Activated CD4-positive, alpha-beta T cell treated with anti-CD3 and anti-CD28 coated beads for 36 hours (primary cell): ENCODE measurements around the gene ITGB7. TPM values are rescaled to one million over a fixed set of nuclear protein-coding genes. Genes with fewer than 3 reads are reported as not detected.
A peak's percentile ranks its signal among the peaks of the same experiment; 100 is the strongest.

ENCODE experiments used
- ATAC-seq: fragments of 200-7000 bp; cut with Tn5 transposase; one replicate; pipeline ENCODE4 v1.10.0; 2021; ENCODE audit warnings: mild to moderate bottlenecking, moderate library complexity
- CTCF ChIA-PET: fragments of 350-600 bp; sonication (Branson Sonifier 250); formaldehyde crosslinking; loops from one replicate; lab custom pipeline; 2021; ENCODE audit warnings: antibody characterized with exemption; lab: Charles Lee
- POLR2A ChIA-PET: fragments of 350-600 bp; sonication (Branson Sonifier 250); formaldehyde crosslinking; loops from one replicate; lab custom pipeline; 2021; ENCODE audit warnings: antibody characterized with exemption, inconsistent platforms; lab: Charles Lee
- DNase-seq: peaks from one replicate; pipeline ENCODE4 v3.0.0-alpha.2; 2020
- H3K27ac Mint-ChIP-seq: one replicate; pipeline ENCODE4 v1.8.0; 2021; ENCODE audit warnings: mixed read lengths
- H3K27me3 Mint-ChIP-seq: one replicate; pipeline ENCODE4 v1.8.0; 2021; ENCODE audit warnings: mixed read lengths
- H3K36me3 Mint-ChIP-seq: one replicate; pipeline ENCODE4 v1.8.0; 2021; ENCODE audit warnings: low read depth, mixed read lengths
- H3K4me1 Mint-ChIP-seq: one replicate; pipeline ENCODE4 v1.8.0; 2021; ENCODE audit warnings: mixed read lengths
- H3K4me3 Mint-ChIP-seq: one replicate; pipeline ENCODE4 v1.8.0; 2021; ENCODE audit warnings: mild to moderate bottlenecking, moderate library complexity, mixed read lengths
- H3K9me3 Mint-ChIP-seq: one replicate; pipeline ENCODE4 v1.8.0; 2021; ENCODE audit warnings: low read depth, mixed read lengths
- intact Hi-C, 2 experiments: fragments of 100-400 bp; cut with DNase I in 1 of 2; cut with micrococcal nuclease in 1 of 2; formaldehyde crosslinking; loops; one replicate each; pipeline versions ENCODE4 v1.14.2 to v1.15.1; 2022 to 2024; cut with DNase I, micrococcal nuclease
- total RNA-seq, 2 experiments: library from RNA; stranded (reverse); gene quantifications; one replicate each; pipeline ENCODE4 v1.2.3, GENCODE V29; 2021

The ITGB7 gene
- total RNA-seq, 2 experiments from 2014 or later: 73.0 to 77.6 TPM

DNA sequence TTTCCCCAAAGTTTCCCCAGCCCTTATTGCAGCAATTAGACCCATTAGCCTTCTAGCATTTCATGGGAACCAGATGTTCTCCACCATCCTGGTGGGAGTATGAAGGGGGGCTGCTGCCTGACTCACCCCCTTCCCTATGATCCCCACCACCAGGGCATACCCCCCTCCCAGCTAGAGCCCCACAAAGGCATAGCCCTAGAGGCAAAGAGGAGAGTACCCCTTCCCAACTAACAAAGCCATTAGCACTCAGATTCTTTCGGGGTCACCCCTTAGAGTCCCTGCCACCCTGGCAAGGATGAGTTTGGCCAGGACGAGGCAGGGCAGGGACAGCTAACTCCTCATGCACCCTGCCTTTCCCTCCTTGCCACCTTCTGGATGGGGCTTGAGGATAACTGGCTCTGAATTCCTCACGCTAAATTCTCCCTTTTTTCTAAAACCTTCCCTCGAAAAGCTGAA lies 15.8 kb upstream of the ITGB7 start:
- Mint-ChIP-seq H3K9me3 (no peaks in the 10 kb centered on the region), H3K4me3 (peak overlapping the region; percentile 54), H3K27me3 (no peaks in the 10 kb centered on the region), H3K27ac (peak overlapping the region; percentile 58), H3K36me3 (peaks cover 4% of the 10 kb centered on the region), H3K4me1 (peaks cover 65% of the 10 kb centered on the region)
- intact Hi-C loops: no loop called here
- CTCF ChIA-PET: interaction anchor here (0.6 to 2.7 kb wide), 5 partner anchors 9 to 77 kb away, joined by 3 to 9 read pairs (median 3); partner anchors contain the start of gene MYG1
- no peak for ATAC-seq
- POLR2A ChIA-PET: interaction anchor here (1.0 kb wide), 1 partner anchor 45 kb away, joined by 6 read pairs; the partner anchor contains the start of gene ESPL1
- DNase-seq: no peak

DNA sequence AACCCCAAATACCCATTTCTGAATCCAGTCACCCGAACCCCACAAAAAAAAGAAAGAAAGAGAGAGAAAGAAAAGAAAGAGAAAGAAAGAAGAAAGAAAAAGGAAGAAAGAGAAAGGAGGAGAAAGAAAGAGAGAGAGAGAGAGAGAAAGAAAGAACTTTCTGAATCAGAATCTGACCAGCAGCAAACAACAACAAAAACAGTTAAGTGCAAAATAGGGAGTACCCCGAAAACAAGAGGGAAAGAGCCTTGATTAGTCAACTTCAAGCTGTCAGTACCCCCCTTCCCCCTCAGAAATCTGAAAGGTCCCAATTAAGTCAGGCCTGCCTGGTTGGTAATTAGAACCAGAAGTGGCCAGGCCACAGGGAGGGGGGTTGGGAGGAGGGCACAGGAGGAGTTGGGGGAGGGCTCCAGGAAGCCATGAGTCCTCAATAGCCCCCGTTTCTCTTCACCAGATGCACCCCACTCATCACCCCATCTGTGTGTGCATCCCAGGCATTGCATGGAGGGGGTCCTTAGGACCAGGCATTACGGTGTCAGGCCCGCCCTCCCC lies 15.2 kb upstream of the ITGB7 start:
- ATAC-seq (no peak), DNase-seq (no peak)
- Mint-ChIP-seq H3K4me3 (peak overlapping the region; percentile 54), H3K4me1 (peaks cover 71% of the 10 kb centered on the region), H3K27ac (peak overlapping the region; percentile 45), H3K36me3 (peaks cover 4% of the 10 kb centered on the region), H3K9me3 (no peaks in the 10 kb centered on the region), H3K27me3 (no peaks in the 10 kb centered on the region)
- ChIA-PET POLR2A (no interaction called here), CTCF (interaction anchor here (0.9 to 2.7 kb wide), 2 partner anchors 8 to 67 kb away, joined by 3 to 9 read pairs; no protein-coding TSS in a partner anchor)
- intact Hi-C loops: no loop called here

DNA sequence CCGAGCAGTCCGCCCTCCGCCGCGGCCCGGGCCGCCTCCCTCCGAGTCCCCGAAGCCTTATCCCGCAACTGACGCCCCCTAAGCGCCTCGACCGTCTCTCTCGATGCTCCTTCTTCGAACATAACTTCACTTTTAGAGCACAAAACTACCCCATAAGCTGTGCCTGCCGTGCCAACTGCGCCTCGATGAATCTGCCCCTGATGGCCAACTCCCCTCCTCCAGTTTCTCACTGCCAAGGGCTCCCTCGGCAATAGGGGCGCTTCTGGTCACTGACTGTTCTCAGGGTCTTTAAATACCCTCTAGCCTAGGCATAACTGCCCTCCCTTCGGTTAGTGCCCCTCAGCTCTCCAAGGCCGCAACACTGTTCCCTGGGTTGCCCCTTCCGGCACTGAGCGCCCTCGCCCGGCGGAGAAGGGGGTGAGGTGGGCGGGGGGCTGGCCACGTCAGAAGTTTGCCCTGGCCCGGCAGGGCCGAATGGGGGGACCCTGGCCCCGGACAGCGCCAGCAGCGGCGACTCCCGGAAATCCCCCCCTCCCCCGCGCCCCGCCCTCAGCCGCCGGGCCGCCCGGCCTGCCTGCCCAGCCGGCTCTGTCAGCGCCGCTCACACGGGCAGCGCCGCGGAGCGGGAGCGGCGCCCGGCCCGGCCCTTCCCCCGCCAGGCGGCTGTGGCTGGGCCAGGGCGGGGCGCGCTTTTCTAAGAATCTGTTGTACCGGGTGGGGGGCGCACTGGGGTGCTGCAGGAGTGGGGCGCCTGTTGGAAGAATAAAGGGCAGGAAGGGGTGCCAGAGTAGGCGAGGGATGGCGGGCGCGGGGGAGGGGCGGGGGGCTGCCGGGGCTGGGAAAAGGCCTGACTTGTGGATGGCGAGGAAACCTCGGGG lies 14.4 kb upstream of the ITGB7 start:
- Mint-ChIP-seq H3K27me3 (no peaks in the 10 kb centered on the region), H3K36me3 (no peaks in the 10 kb centered on the region), H3K9me3 (no peaks in the 10 kb centered on the region), H3K4me1 (peaks cover 74% of the 10 kb centered on the region), H3K27ac (peak overlapping the region; percentile 87), H3K4me3 (peak overlapping the region; percentile 83)
- DNase-seq (peak; percentile 67), ATAC-seq (peak; percentile 6)
- POLR2A ChIA-PET: interaction anchor here (0.5 kb wide), 1 partner anchor 26 kb away, joined by 4 read pairs; no protein-coding TSS in a partner anchor
- intact Hi-C loops: loop anchor here (1.0 to 2.0 kb wide), 6 partner anchors 41 to 279 kb away; partner anchors contain the start of genes CSAD (in 1 of the 2), ESPL1 (in 1 of the 2), PCBP2 (in 1 of the 2) and PFDN5 (in 1 of the 2)
- CTCF ChIA-PET: interaction anchor here (2.0 to 10.7 kb wide), 3 partner anchors 13 to 69 kb away, joined by 7 to 173 read pairs (median 113); partner anchors contain the start of genes ESPL1, MYG1 and PFDN5

DNA sequence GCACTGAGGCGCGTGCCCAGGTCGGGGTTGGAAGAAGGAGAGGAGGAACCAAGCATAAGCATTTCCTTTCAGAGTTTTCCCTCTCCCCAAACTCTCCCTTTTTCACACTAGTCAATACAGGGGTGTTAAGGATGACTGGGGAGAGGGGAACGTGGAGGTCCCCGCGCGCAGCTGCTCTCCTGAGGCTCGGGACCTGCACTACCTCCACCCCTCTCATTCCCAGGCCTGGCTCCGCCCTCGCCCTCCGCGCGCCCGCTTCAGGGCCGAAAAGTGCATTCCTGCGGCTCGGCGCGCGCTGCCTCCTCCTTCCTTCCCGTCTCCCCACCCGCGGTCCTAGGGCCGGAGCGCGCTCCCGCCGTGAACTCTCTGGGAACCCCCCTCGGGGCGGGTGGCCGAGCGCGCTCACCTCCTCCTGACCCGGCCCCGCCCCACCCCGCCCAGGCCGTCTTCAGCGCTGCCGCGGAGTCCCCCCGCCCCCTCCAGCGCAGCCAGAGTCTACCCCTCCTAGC lies 13.7 kb upstream of the ITGB7 start:
- Mint-ChIP-seq H3K36me3 (no peaks in the 10 kb centered on the region), H3K4me1 (peaks cover 78% of the 10 kb centered on the region), H3K9me3 (no peaks in the 10 kb centered on the region), H3K27ac (peak overlapping the region; percentile 87), H3K27me3 (no peaks in the 10 kb centered on the region), H3K4me3 (peak overlapping the region; percentile 83)
- ChIA-PET CTCF (interaction anchor here (1.0 to 10.7 kb wide), 7 partner anchors 9 to 102 kb away, joined by 3 to 173 read pairs (median 8); partner anchors contain the start of genes AAAS, CSAD, ESPL1 and MYG1), POLR2A (interaction anchor here (0.5 to 1.7 kb wide), 9 partner anchors 10 to 158 kb away, joined by 3 to 13 read pairs (median 6); partner anchors contain the start of genes MYG1 and PFDN5)
- ATAC-seq (peak; percentile 57), DNase-seq (peak; percentile 93)
- intact Hi-C loops: loop anchor here (1.0 to 2.0 kb wide), 14 partner anchors 12 to 280 kb away; partner anchors contain the start of genes ESPL1 (in 2 of the 2), PFDN5 (in 2 of the 2), RARG (in 2 of the 2) and AAAS (in 1 of the 2)

DNA sequence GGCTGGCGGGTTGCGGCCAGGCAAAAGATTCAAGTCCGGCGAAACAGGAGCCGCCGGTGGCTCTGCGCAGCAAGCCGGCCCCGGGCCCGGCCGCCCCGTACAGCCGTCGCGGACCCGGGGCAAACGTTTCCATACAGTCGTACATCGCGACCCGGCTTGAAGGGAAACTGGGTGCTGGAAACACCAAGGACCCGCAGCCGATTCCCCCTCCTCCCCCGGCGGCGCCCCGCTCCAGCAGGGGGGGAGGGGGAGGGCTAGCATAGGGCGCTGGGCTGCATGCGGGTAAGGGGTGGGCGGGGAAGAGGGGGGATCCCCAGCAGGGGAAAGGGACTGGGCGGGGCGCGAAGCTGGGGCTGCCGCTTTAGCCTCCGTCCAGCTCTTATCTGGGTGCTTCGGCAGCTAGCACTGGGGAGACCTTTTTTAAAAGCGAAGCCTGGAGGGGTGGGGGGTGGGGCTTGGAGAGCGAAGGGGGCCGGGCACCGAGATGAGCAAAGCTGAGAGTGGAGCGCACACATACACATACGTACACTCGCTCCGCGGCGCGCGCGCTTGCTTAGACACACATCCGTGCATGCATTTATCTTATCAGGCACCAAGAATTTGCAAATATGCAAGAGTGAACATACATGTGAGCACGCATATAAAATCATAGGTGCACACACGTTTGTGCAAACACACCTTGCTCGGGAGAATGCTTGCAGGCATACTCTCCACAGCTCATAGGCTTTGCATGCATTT lies 13.1 kb upstream of the ITGB7 start:
- DNase-seq: peak; percentile 93
- intact Hi-C loops: loop anchor here (1.0 to 10.0 kb wide), 15 partner anchors 12 to 281 kb away; partner anchors contain the start of genes AAAS (in 2 of the 2), ESPL1 (in 2 of the 2), PFDN5 (in 2 of the 2) and RARG (in 2 of the 2)
- H3K36me3 Mint-ChIP-seq: peaks cover 3% of the 10 kb centered on the region
- no peaks in the 10 kb centered on the region for H3K27me3 Mint-ChIP-seq
- H3K4me3 Mint-ChIP-seq: peak overlapping the region; percentile 83
- ATAC-seq: peak; percentile 60
- peaks cover 77% of the 10 kb centered on the region for H3K4me1 Mint-ChIP-seq
- H3K9me3 Mint-ChIP-seq: no peaks in the 10 kb centered on the region
- H3K27ac Mint-ChIP-seq: peak overlapping the region; percentile 91
- ChIA-PET CTCF (interaction anchor here (1.0 to 10.7 kb wide), 11 partner anchors 8 to 169 kb away, joined by 3 to 173 read pairs (median 5); partner anchors contain the start of genes AAAS, CSAD, ESPL1 and MYG1), POLR2A (interaction anchor here (0.5 to 1.9 kb wide), 13 partner anchors 9 to 159 kb away, joined by 3 to 13 read pairs (median 4); partner anchors contain the start of genes CSAD, ESPL1, MYG1 and PFDN5)

DNA sequence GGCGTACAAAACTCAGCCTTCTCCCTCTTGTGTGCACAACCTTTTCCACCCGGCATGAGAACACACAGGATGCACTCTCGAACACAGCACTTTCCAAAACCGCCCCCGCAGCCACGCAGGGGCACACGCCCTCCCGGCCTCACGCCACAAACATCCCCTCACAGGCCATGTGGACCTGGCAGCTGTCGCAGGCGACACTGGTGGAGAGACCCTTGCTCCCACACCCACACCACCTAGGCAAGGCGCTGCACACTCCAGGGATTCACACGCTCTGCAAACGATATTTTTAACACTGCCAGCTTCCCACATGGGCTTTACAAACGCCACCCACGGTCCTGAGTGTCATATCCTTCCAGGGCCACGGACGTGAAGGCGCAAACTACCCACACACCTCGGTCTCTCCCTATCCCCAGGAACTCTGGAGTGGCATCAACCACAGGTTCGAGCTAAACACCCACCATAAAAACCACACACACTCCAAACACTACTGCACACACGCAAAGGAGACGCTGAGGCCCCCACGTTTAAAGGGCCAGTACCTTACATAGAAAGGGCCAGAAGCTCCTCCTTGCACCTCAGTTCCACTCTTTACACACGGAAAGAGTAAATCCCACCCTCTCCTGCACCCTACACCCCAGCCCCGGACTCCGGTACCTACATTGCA lies 12.4 kb upstream of the ITGB7 start:
- intact Hi-C loops: loop anchor here in 1 of 2 experiments (1.0 to 10.0 kb wide), 3 partner anchors 31 to 105 kb away; partner anchors contain the start of genes AAAS, CSAD and ZNF740
- CTCF ChIA-PET: interaction anchor here (0.6 to 10.7 kb wide), 13 partner anchors 8 to 171 kb away, joined by 3 to 173 read pairs (median 5); partner anchors contain the start of genes AAAS, CSAD, ESPL1 and MYG1
- no peaks in the 10 kb centered on the region for H3K9me3 Mint-ChIP-seq

DNA sequence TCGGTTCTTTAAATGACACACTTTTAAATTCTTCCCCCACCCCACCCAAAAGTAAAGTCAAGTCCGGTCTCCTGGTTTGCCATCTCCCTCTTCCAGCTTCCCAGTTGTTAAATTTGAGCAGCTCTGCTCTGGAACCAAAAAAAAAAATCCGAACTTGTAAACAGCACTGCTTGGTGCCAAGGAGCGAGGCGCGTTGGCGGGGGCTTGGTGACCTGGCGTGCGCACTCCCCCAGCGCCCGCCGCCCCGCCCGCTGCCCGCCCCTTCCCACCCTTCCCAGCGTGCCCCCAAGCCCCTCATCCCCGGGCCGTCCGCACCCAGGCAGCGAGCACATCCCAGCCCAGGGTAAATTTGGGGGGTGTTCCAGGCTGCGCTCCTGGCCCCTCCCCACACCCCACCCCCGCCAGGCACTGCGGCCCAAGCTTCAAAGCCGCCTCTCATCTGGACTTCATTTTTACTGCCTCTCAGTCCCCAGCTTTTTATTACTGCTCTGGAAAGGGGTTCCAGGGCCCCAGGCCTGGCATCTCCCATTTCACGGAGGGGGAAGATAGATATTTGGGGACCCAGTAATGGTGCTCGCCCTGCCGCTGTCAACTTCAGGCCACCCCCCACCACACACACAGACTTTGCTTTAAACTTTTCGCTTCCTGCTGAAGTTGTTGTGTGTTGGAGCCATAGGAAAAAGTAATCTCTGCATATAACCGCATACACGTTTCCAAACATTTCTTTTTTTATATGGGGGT lies 11.7 kb upstream of the ITGB7 start:
- intact Hi-C loops: loop anchor here in 1 of 2 experiments (1.0 to 10.0 kb wide), 4 partner anchors 10 to 106 kb away; partner anchors contain the start of genes AAAS, CSAD and ZNF740
- no peaks in the 10 kb centered on the region for H3K27me3 Mint-ChIP-seq
- DNase-seq (peak; percentile 41), ATAC-seq (no peak)
- ChIA-PET CTCF (interaction anchor here (0.6 to 10.7 kb wide), 8 partner anchors 9 to 170 kb away, joined by 3 to 173 read pairs (median 8); partner anchors contain the start of genes AAAS, ESPL1, MYG1 and PFDN5), POLR2A (interaction anchor here (1.1 to 1.9 kb wide), 3 partner anchors 49 to 106 kb away, joined by 3 to 6 read pairs (median 6); partner anchors contain the start of genes ESPL1 and MYG1)
- H3K27ac Mint-ChIP-seq: peak overlapping the region; percentile 95
- peaks cover 6% of the 10 kb centered on the region for H3K36me3 Mint-ChIP-seq
- H3K4me1 Mint-ChIP-seq: peaks cover 65% of the 10 kb centered on the region
- H3K4me3 Mint-ChIP-seq: peak overlapping the region; percentile 83
- no peaks in the 10 kb centered on the region for H3K9me3 Mint-ChIP-seq

More for the DNA sequence above, 12.4 kb upstream of the ITGB7 start:
- POLR2A ChIA-PET: interaction anchor here (0.8 to 1.9 kb wide), 10 partner anchors 9 to 160 kb away, joined by 3 to 13 read pairs (median 6); partner anchors contain the start of genes CSAD, ESPL1, MYG1 and PFDN5
- Mint-ChIP-seq H3K27me3 (no peaks in the 10 kb centered on the region), H3K4me3 (peak overlapping the region; percentile 83), H3K4me1 (peaks cover 71% of the 10 kb centered on the region), H3K36me3 (peaks cover 3% of the 10 kb centered on the region), H3K27ac (peak overlapping the region; percentile 91)
- DNase-seq (peak; percentile 80), ATAC-seq (peak; percentile 18)

DNA sequence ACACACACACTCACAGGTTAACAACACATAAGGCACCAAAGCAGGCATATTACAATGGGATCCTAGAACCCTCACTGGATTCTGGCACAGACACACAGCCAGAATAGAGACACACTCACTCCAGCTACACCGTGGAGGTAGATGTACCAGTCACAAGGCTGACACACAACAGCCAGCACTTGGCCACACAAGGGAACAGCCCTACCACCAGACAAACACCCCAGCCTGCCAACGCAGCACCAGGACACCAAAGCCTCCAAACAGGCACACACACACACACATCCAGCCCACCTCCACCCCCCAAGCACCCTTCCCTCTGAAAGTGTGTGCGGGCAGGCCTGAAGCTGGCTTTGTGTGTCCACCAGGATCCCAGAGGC lies 10.9 kb upstream of the ITGB7 start:
- CTCF ChIA-PET: interaction anchor here (0.6 to 10.7 kb wide), 8 partner anchors 9 to 104 kb away, joined by 3 to 173 read pairs (median 9); partner anchors contain the start of genes AAAS, ESPL1, MYG1 and PFDN5
- intact Hi-C loops: loop anchor here in 1 of 2 experiments (1.0 to 10.0 kb wide), 3 partner anchors 10 to 107 kb away; partner anchors contain the start of gene AAAS
- POLR2A ChIA-PET: interaction anchor here (1.0 kb wide), 1 partner anchor 106 kb away, joined by 3 read pairs; no protein-coding TSS in a partner anchor
- H3K27ac Mint-ChIP-seq: peak overlapping the region; percentile 95
- ATAC-seq (no peak), DNase-seq (peak; percentile 46)
- no peaks in the 10 kb centered on the region for H3K27me3 Mint-ChIP-seq
- H3K4me1 Mint-ChIP-seq: peaks cover 66% of the 10 kb centered on the region
- no peaks in the 10 kb centered on the region for H3K9me3 Mint-ChIP-seq
- peak overlapping the region; percentile 83 for H3K4me3 Mint-ChIP-seq
- H3K36me3 Mint-ChIP-seq: peaks cover 11% of the 10 kb centered on the region
